GM12864 (cell line): ENCODE data around the gene CARHSP1.

Experiments used
- DNase-seq: peaks from one replicate; pipeline ENCODE4 v3.0.0-alpha.2; 2011; ENCODE audit warnings: low read depth
- H3K4me3 ChIP-seq: 2 replicates; pipeline ENCODE4 v1.5.1; 2011; ENCODE audit warnings: mild to moderate bottlenecking, low read depth, low read length, control low read depth
- TF ChIP-seq, protein P1 (sequence below): IDR thresholded peaks from 2 replicates; pipeline ENCODE4 v1.5.1; 2011; ENCODE audit warnings: low read depth, mild to moderate bottlenecking, moderate library complexity, low read length, control low read depth, inconsistent platforms; ENCODE audit errors: missing control alignments

The CARHSP1 gene

DNA sequence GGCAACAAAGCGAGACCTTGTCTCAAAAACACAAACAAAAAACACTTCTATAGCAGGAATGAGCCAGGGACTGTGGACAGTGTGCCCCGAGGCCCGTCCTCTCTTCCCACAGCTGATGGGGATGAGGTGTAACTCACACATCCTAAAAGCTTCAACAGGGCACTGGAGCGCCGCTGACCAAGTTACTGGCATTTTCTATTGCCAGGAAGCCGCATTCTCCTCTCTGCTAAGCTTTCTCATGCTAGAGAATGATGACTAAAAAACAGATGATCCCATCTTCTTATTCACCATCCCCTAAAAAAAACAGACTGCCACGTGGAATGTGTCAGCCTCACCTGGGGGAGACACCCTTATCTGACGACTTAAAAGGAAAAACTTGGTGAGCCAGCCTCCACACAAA is 16.3 kb downstream of the CARHSP1 start:
- TF ChIP-seq, protein P1, sequence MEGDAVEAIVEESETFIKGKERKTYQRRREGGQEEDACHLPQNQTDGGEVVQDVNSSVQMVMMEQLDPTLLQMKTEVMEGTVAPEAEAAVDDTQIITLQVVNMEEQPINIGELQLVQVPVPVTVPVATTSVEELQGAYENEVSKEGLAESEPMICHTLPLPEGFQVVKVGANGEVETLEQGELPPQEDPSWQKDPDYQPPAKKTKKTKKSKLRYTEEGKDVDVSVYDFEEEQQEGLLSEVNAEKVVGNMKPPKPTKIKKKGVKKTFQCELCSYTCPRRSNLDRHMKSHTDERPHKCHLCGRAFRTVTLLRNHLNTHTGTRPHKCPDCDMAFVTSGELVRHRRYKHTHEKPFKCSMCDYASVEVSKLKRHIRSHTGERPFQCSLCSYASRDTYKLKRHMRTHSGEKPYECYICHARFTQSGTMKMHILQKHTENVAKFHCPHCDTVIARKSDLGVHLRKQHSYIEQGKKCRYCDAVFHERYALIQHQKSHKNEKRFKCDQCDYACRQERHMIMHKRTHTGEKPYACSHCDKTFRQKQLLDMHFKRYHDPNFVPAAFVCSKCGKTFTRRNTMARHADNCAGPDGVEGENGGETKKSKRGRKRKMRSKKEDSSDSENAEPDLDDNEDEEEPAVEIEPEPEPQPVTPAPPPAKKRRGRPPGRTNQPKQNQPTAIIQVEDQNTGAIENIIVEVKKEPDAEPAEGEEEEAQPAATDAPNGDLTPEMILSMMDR, result no peak
- H3K4me3 ChIP-seq, result no peak overlapping the region
- DNase-seq, result no peak

DNA sequence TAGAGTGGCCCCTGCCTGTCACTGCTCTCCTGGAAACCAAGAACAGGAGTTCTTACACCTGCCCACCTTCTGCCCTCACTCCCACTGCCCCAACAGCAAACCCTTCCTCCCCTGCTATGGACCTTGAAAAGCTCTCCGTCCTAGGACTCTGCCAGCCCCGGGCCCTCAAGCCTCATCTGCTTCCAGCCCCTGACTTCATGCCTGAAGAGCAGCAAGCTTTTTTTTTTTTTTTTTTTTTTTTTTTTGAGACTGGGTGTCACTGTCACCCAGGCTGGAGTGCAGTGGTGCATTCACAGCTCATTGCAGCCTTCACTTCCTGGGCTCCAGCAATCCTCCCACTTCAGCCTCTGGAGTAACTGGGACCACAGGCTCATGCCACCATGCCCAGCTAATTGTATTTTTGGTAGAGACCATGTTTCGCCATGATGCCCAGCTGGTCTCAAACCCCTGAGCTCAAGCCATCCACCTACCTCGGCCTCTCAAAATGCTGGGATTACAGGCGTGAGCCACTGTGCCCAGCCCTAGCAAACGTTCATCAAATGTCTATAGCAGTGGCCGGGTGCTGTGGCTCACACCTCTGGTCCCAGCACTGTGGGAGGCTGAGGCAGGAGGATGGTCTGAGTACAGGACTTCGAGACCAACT is 16.9 kb downstream of the CARHSP1 start:
- TF ChIP-seq, protein P1, result no peak
- H3K4me3 ChIP-seq, result no peak overlapping the region
- DNase-seq, result no peak

DNA sequence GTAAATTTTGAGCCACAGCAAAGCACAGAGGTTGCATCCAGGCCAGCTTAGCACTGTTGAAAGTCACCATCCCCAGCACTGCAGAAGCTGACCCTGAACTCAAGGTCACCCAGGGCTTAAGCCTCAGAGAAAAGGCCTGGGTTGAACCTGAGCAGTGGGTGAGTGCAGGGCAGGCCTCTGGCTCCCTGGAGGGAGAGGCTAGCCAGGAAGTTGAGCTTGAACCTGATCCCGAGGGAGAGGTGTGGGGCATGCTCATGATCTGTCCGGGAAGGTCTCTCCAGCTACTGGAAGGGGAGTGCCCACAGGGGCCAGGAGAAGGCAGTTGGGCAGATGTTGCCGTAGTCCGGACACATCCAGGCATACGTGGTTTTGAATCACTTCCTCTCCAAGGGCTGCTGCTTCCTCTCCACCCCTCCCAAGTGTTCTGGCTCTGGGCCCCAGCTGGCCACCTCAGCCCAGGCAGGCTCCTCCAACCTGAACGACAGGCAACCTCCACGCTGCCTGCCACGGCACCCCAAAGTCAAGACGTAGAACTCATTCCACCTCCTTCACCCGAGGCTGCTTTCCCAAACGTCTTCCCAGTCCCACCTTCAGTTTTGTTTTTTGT is 18.4 kb downstream of the CARHSP1 start:
- H3K4me3 ChIP-seq, result no peak overlapping the region
- TF ChIP-seq, protein P1, result no peak
- no peak for DNase-seq

DNA sequence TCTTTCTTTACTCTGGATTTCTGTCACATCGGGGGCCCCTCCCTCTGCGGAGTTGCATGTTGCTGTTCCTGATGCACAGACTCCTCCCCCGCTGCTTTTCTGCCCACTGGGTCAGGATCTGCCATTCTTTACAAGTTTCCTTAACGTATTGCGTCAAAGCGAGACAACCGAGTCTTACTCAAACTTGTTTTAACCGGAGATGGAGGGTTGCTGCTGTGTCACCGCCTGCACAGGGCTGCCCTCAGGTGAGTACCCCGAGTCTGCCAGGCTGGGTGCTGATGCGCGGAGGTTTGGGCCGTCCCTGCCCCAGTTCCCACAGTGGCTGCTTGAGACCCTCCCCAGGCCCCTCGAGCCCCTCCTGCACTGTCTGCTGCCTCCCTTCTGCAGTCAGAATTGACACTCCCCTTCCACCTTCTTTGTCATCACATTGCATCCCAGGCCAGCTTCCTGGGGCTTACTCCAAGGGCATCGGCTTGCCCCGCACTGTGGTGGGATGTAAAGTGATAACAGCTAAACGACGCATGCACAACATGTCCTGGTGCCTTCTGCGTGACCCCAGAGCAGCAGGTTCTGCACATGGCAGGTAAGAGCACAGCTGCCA is 19.3 kb downstream of the CARHSP1 start:
- TF ChIP-seq, protein P1, result no peak
- DNase-seq, result no peak
- no peak overlapping the region for H3K4me3 ChIP-seq

DNA sequence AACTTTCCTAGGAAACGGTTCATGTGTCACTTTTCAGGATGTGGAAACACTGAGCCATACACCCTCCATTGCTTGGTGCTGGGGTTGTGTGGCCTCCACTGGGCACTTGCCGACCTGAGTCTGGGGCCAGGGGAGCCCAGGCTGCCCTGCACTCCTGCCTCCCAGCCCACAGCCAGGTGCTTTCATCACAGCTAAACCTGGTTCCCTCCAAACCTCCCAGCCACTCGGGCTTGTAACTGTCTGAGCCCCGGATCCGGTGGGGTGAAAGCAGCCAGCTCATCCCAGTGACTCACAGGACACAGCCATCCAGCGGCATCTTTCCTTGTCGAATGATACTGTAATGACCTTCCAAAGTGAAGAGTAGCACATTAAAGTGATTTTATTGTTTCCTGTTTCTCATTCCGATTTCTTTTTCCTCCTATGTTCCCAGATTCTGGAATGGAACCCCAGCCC is 19.8 kb downstream of the CARHSP1 start:
- TF ChIP-seq, protein P1, result no peak
- no peak for DNase-seq
- no peak overlapping the region for H3K4me3 ChIP-seq

DNA sequence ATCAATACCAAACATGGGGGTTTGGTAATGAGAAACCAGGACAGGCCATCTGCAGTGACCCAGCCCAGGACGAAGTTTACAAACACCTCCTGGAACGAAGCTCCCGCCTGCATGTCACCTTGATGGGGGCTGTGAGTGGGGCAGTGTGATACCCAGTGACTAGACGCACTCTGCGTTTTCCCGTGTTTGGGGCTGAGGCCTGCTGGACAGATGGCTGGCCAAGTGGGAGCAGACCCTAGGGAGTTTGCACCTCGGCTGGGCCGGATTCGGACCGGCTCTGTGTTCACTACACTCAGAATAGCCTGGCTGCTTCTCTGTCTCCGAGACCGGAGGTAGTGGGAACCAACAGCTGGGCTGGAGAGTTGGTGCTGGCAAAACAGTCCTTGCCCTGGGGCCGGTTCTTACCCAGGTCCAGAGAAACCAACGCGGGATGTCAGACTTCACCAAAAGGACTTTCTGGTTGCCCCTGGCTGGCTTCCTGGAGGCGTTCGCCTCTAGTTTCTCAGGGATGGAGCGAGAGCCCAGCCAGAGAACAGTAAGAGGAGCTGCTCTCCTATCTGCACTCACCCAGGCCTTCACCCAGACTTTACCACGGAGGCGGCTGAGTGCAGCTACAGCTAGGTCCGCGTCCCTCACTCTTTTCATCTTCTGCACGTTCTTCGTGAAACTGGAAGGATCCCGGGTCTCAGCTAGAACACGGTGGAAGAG is 20.4 kb downstream of the CARHSP1 start:
- TF ChIP-seq, protein P1, result no peak
- no peak for DNase-seq
- no peak overlapping the region for H3K4me3 ChIP-seq
